Measurements from ENCODE around the gene ARX.

ARX gene

DNA sequence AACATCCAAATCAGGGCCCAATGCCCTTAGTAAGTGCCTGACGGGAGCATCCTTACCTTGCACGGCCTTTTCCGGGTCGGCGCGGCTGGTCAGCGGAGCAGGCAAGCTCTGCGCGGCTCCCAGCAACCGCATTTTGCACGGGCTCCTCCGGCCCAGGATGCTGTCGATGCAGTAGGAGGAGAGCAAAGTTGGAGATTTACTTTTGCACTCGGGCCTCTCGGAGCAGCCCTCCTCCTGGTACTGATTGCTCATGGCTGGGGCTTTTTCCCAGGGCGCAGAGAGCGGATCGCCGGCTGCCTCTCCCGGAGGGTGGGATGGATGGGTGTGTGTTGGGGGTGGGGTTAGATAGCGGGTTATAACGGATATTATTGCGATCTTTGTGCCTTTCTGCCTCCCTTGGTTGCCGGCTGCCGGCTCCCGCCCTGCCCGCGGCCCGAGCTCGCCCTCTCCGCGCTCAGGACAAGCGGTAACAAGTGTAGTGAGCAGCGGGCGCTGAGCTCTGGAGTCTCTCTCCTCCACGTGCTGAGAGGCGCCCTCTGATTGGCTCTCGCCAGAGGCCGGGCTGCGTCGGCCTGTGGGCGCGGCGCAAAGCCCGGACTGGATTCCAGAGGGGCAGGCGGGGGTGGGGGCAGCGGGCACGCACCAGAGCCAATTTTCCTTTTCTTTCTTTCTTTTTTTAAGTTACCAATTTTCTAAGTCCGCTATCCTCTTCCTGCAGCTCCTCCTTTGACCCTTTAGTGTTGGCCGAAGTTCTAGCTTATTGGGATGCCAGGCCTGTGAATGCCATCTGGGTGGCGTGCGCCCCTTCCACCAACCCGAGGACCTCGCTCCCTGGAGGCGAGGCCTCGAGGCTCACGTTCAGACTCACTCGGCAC, at the start of gene ARX:
Gene ARX (minus strand): TSS at position 480 of the 875 bp plus-strand sequence. CDS start 228 bp downstream, at position 252.
- DNase-seq: no peak

DNA sequence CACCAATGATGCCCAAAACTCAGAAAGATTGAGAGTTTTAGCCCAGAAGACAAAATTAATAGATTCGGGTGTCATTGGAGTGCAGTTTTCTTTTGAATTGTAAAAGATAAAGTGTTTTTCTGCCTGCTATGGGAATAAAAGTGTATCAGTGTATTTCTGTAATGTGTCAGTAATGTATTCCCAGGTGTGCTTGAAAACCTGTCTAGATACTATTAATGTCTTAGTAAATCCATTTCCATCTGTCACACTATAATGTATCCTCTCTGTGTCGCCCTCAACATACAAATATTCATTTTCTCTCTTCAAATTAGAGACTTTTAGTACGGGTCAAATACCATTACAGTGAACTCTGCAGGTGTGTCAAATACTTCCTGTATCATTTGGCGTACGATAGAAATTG, 43.5 kb upstream of the ARX start:
- DNase-seq: no peak

GRCh38 chrX:25052798-25053534, 37.2 kb upstream of the ARX start:
- DNase-seq: no peak

DNA sequence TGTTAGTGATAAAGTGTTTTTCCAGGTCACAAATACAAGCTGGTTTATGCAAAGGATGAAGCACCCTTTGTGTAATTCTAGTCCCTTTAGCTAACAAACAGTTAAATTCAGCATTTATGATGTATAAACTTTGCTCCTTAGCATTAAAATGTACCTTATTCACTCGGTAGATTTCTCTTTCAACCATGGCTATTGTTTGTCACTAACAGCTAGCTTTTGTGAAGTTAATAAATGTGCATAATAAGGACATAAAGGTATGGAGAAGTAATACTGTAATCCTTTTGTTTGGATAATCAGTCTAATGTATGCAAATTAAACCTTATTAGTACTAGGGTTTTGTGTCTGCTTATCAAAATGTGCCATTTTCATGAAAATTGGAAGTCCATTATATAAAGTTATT, 34.2 kb upstream of the ARX start:
- DNase-seq: no peak

- DNase-seq: peak; percentile 57
Measured at GRCh38 chrX:25049357-25049756, 33.6 kb upstream of the ARX start.

- no peak for DNase-seq
Measured at GRCh38 chrX:25048178-25048577, 32.4 kb upstream of the ARX start.

DNA sequence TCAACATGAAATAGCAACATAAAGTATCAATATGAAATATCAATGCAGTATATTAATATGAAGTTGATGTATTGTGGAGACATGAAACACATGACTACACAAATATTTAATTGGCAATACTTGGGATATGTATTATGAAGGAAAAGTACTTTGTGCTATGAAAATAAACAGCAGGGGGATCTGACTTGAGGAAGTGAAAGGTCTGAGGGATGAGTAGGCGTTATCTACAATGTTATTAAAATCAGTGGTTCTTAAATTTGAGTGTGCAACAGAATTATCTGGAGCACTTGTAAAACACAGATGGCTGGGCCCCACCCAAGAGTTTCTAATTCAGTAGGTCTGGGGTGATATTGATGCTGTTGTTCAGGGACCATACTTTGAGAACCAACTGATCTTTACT, 27.4 kb upstream of the ARX start:
- no peak for DNase-seq

DNA sequence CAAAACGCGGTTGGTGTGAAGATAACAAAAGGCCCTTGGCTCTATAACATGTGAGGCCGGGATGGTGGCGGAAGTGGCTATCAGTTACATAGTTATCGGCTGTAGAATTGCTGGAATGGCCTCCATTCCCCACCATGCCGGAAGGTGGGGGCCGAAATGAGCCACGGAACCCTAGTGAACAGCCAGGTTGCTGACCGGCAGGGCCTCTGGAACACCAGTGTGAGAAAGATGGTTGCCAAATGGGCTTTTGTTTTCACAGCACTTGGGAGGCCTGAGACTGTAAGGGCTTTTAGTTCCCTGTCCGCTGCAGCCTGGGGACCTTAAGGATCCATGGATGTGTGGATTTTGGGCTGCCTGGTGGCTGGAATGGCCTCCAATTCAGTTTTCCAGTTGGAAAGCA, 23.3 kb upstream of the ARX start:
- no peak for DNase-seq

- DNase-seq: no peak
Measured at GRCh38 chrX:25034889-25035288, 19.1 kb upstream of the ARX start.

DNA sequence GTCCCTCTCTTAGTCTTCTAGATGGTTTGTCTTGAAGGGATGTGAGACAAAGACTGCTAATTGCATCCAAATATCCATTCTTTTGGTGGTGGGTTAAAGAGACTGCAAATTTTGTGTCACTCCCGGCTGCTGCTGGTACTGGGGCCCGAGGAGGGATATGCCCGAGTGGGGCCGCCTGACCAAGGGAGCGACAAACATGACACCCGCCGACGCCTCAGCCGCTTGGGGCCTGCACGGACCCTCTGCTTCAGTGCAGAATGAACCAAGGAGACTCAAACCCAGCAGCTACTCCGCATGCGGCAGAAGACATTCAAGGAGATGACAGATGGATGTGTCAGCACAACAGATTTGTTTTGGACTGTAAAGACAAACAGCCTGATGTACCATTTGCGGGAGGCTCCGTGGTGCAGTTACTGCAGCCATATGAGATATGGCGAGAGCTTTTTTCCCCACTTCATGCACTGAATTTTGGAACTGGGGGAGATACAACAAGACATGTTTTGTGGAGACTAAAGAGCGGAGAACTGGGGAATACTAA, 13.6 kb upstream of the ARX start:
- DNase-seq: no peak

- no peak for DNase-seq
Measured at GRCh38 chrX:25028726-25029125, 13.0 kb upstream of the ARX start.

GRCh38 chrX:25026576-25026975, 10.8 kb upstream of the ARX start:
- DNase-seq: no peak

GRCh38 chrX:25025615-25026014, 9.8 kb upstream of the ARX start:
- no peak for DNase-seq

DNA sequence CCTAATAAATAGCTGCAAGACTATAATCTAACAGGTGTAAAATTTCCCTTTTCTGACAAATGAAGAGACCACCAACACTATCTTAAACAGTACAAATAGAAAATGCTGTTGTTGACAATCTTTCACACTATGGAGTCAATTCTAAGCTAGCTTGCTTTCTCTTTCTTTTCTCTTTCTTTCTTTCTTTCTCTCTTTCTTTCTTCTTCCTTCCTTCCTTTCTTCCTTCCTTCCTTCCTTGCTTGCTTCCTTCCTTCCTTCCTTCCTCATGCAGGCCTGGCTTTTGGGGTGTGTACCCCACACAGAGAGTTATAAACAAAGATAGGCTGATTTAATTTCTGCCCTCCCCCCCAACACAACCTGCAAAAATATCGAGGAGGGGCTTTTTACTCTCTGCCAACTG, 8.1 kb upstream of the ARX start:
- DNase-seq: no peak

GRCh38 chrX:25022499-25023325, 6.9 kb upstream of the ARX start:
- DNase-seq: peak; percentile 12

- peak; percentile 35 for DNase-seq
Measured at GRCh38 chrX:25020905-25021449, 5.2 kb upstream of the ARX start.

DNA sequence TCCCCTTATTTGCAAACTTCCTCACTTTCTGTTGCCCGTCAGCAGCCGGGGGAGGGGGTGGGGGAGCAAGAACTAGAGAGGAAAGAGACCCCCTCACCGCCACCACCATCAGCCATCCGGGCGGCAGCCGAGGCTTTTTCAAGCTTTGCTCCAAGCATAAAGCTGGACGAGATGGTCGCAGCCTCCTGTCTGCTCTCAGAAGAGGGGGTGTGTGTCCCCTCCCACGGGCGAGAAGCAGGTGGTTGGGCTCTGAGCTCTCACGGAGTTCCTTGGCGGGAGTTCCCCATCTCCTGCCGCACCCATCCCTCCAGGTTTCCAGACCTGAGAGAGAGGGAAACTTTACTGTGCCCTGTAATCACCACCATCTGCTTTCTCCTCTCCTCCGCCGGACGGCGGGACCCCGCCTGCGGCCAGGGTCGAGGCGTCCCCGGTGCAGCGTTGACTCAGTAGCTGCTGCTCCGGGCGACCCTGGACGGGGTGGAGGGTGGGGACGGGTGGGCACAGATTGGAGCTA, 4.7 kb upstream of the ARX start:
- DNase-seq: no peak

- DNase-seq: no peak
Measured at GRCh38 chrX:25019707-25020390, 4.1 kb upstream of the ARX start.

DNA sequence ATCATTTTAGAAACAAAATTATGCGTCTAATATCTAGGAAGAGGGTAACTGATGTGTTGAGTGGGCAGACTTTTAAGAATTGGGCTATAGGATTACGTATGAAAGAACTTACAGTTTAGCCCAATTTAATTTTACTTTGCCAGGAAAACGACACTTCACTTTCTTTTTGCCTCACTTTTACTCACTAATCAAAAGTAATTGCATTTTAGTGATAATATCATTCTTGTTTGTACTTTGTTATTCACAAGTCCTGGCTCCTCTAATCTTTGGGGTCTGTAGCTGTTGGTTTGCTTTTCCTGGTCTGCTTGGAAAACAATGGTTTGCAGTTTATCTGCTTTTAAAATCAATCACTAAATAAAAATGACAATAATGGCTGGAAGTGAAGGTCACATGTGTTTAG, 2.9 kb upstream of the ARX start:
- no peak for DNase-seq

GRCh38 chrX:25017667-25018247, 2.0 kb upstream of the ARX start:
- no peak for DNase-seq

DNA sequence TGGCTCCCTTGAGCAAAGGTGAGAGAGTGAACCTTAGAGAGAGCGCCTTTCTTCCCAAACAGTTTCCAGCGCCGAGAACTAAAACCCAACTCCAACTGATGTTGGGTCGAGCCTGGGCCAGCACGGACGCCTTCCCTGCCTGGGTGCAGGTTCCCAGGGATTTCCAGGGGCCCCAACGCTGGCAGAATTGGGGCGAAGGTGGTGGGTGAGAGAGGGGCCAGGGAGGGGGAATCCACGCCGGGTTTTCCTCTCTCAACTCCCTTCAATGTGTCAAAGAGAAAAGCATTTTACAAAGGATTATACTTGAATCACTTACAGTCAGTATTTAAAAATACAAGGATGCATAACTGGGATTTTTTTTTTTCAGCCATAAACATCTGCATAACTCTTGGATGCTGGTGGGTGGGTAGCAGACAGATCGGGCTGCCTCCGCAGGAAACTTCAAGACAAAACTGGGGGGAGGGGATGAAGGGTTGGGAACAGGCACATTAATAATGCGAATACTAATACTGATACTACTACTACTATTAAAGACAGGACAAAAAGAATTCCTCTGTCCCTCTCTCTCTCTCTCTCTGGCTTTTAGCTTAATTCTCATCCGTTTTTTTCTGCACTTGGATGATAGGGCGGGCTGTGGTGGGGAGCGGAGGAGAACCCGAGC, 1.3 kb upstream of the ARX start:
- no peak for DNase-seq

Data from RPMI8226 (cell line).